ENCODE results near the gene CARD16.

The CARD16 gene

DNA sequence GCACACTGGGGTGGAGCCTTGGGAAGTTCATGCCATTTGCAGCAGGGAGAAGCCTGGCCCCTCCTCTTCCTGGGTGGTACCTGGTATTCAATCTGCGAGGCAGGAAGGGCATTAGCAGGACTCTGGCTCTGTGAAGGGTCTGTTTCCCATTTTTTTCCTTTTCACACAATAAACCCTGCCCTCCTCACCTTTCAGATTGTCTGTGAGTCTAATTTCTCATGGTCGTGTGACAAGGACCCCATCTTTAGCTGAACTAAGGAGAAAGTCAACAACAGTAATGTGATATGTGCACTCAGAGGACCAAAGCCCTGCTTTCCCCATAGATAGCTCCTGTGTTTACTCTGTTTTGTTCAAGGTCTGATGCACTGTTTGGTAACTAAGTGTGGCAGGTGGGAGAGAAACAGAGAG is 50.1 kb downstream of the CARD16 start:
- no peak for DNase-seq (ENCODE audit: low read depth in 2 of 2)

DNA sequence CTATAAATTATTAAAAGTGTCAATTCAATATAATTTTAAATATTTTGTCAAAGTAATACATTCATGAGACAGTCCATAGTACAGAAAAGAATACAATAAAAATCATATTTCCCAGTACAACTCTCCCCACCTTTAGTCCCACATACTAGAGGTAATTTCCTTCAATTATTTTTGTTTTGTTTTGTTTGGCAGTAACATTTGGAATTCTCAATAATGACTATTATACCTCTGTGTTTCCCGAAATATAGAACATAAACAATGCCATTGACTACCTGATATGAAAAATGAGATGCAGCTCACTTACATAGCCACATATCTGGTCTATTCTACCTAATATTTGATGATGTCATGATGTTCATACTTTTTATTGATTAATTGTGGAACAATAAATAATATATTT is 52.4 kb downstream of the CARD16 start:
- DNase-seq (ENCODE audit: low read depth in 2 of 2), result no peak

DNA sequence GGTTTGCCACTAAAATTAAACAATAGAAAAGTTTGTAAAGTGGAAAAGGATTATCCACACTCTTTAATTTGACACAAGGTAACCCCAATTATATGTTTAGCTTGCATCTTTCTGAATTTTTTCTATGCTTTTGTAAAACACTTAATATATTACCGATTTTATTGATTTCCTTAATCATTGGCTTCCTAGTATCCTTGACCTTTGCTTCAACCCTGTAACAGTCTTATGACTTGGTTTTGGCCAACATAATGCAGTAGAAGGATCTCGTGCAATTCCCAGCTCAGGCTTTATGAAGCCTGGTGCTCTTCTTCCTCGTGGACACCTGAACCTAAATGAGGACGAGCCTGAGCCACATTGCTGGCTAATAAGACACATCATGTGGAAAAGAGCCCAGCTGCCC is 53.1 kb downstream of the CARD16 start:
- no peak for DNase-seq (ENCODE audit: low read depth in 2 of 2)
